Liver (tissue), 9 donors: ENCODE measurements around the gene PTPRS. TPM values are rescaled to one million over a fixed set of nuclear protein-coding genes. Genes with fewer than 3 reads are reported as not detected.

Source experiments
- DNase-seq: peaks from one replicate; pipeline ENCODE4 v3.0.0-alpha.2; 2017; ENCODE audit warnings: low spot score
- H3K27ac ChIP-seq, 2 donors: one replicate each; pipeline ENCODE4 v1.7.0; 2013; ENCODE audit warnings: inconsistent platforms in 2 of 2, low read length in 2 of 2, control low read depth in 1 of 2, low read depth in 1 of 2, mild to moderate bottlenecking in 1 of 2
- H3K27me3 ChIP-seq, 4 donors: one replicate each; pipeline versions ENCODE4 v1.6.1 to v1.7.0; 2013; ENCODE audit warnings: low read length in 3 of 4, inconsistent platforms in 1 of 4, mild to moderate bottlenecking in 1 of 4, moderate library complexity in 1 of 4; ENCODE audit not compliant: control insufficient read depth in 4 of 4, insufficient read depth in 4 of 4
- H3K36me3 ChIP-seq, 4 donors: one replicate each; pipeline versions ENCODE4 v1.6.1 to v1.7.0; 2013; ENCODE audit warnings: low read length in 3 of 4, mild to moderate bottlenecking in 3 of 4, low read depth in 1 of 4, moderate library complexity in 1 of 4; ENCODE audit not compliant: control insufficient read depth in 4 of 4, insufficient read depth in 3 of 4
- H3K4me1 ChIP-seq, 4 donors: one replicate each; pipeline versions ENCODE4 v1.6.1 to v1.7.0; 2013; ENCODE audit warnings: low read length in 3 of 4, mild to moderate bottlenecking in 3 of 4, moderate library complexity in 1 of 4; ENCODE audit not compliant: control insufficient read depth in 4 of 4, insufficient read depth in 4 of 4
- H3K4me3 ChIP-seq, 3 donors: one replicate each; pipeline versions ENCODE4 v1.6.1 to v1.7.0; 2013; ENCODE audit warnings: low read length in 3 of 3, control low read depth in 1 of 3, low read depth in 1 of 3, mild to moderate bottlenecking in 1 of 3
- H3K9ac ChIP-seq, 2 donors: one replicate each; pipeline ENCODE4 v1.7.0; 2013; ENCODE audit warnings: low read length in 2 of 2, mild to moderate bottlenecking in 2 of 2, moderate library complexity in 2 of 2, control low read depth in 1 of 2, low read depth in 1 of 2
- H3K9me3 ChIP-seq, 4 donors: one replicate each; pipeline versions ENCODE4 v1.6.1 to v1.7.0; 2013; ENCODE audit warnings: low read length in 3 of 4; ENCODE audit not compliant: control insufficient read depth in 4 of 4
- ATF3 ChIP-seq: IDR thresholded peaks from 2 replicates; pipeline ENCODE4 v1.6.1; 2016; ENCODE audit warnings: antibody characterized with exemption
- CTCF ChIP-seq: fragments of 150-350 bp; IDR thresholded peaks from 2 replicates; pipeline ENCODE4 v1.5.1; 2017; ENCODE audit warnings: improper control_type of control experiment, low read depth, low read length; ENCODE audit not compliant: missing input control
- EGR1 ChIP-seq, 2 donors: IDR thresholded peaks; 2 replicates each; pipeline ENCODE4 v1.6.1; 2016 to 2018; ENCODE audit warnings: antibody characterized with exemption in 2 of 2, low read depth in 2 of 2
- FOXA1 ChIP-seq: IDR thresholded peaks from 2 replicates; pipeline ENCODE4 v1.6.1; 2016; ENCODE audit warnings: antibody characterized with exemption
- FOXA2 ChIP-seq: IDR thresholded peaks from 2 replicates; pipeline ENCODE4 v1.6.1; 2016; ENCODE audit warnings: antibody characterized with exemption
- GABPA ChIP-seq, 2 donors: IDR thresholded peaks in 1 of 2; conservative IDR thresholded peaks in 1 of 2; 2 replicates each; pipeline ENCODE4 v1.6.1; 2016; ENCODE audit warnings: antibody characterized with exemption in 2 of 2, mild to moderate bottlenecking in 1 of 2, moderate library complexity in 1 of 2
- HNF4A ChIP-seq, 2 donors: conservative IDR thresholded peaks; 2 replicates each; pipeline ENCODE4 v1.6.1; 2016; ENCODE audit warnings: antibody characterized with exemption in 2 of 2, mild to moderate bottlenecking in 2 of 2
- HNF4G ChIP-seq: IDR thresholded peaks from 2 replicates; pipeline ENCODE4 v1.6.1; 2016; ENCODE audit warnings: antibody characterized with exemption
- JUND ChIP-seq, 2 donors: IDR thresholded peaks; 2 replicates each; pipeline ENCODE4 v1.6.1; 2016; ENCODE audit warnings: antibody characterized with exemption in 2 of 2
- MAX ChIP-seq: IDR thresholded peaks from 2 replicates; pipeline ENCODE4 v1.6.1; 2016; ENCODE audit warnings: antibody characterized with exemption
- NR2F2 ChIP-seq: IDR thresholded peaks from 2 replicates; pipeline ENCODE4 v1.6.1; 2016; ENCODE audit warnings: antibody characterized with exemption
- RAD21 ChIP-seq, 2 donors: IDR thresholded peaks; 2 replicates each; pipeline ENCODE4 v1.6.1; 2016; ENCODE audit warnings: antibody characterized with exemption in 2 of 2, mild to moderate bottlenecking in 2 of 2
- REST ChIP-seq: IDR thresholded peaks from 2 replicates; pipeline ENCODE4 v1.6.1; 2016; ENCODE audit warnings: antibody characterized with exemption, mild to moderate bottlenecking
- RXRA ChIP-seq, 2 donors: IDR thresholded peaks; 2 replicates each; pipeline ENCODE4 v1.6.1; 2017 to 2018; ENCODE audit warnings: antibody characterized with exemption in 2 of 2, mild to moderate bottlenecking in 1 of 2
- SP1 ChIP-seq: IDR thresholded peaks from 2 replicates; pipeline ENCODE4 v1.6.1; 2018; ENCODE audit warnings: antibody characterized with exemption, mild to moderate bottlenecking
- TAF1 ChIP-seq: conservative IDR thresholded peaks from 2 replicates; pipeline ENCODE4 v1.6.1; 2016; ENCODE audit warnings: antibody characterized with exemption, mild to moderate bottlenecking
- YY1 ChIP-seq: IDR thresholded peaks from 2 replicates; pipeline ENCODE4 v1.6.1; 2016; ENCODE audit warnings: antibody characterized with exemption, mild to moderate bottlenecking
- ZBTB33 ChIP-seq: IDR thresholded peaks from 2 replicates; pipeline ENCODE4 v1.6.1; 2016; ENCODE audit warnings: antibody characterized with exemption
- WGBS: extraction: QIAGEN DNeasy Blood & Tissue Kit; methylation state at CpG from one replicate; pipeline ENCODE4 v1.1.7; 2013; 5-methylcytosine and 5-hydroxymethylcytosine counted together
- polyA plus RNA-seq, 2 donors: library from polyadenylated mRNA; stranded (reverse) in 1 of 2; unstranded in 1 of 2; fragments of 200-250 nt in 1 of 2; fragments of >200 nt in 1 of 2; fragmentation: Nextera tagmentation in 1 of 2; extraction: Ambion mirVana in 1 of 2; gene quantifications; one replicate each; pipeline versions ENCODE4 v1.2.1 to v1.2.3, GENCODE V29; 2013 to 2015
- total RNA-seq, 2 donors: library from RNA; depleted of rRNA; stranded (reverse); fragments of >200 nt; gene quantifications; one replicate each; pipeline ENCODE4 v1.2.3, GENCODE V29; 2014
- donor health status: healthy.
- donor health status: healthy.
- donor health status: healthy.
- donor health status: healthy.
- donor health status: healthy.

The PTPRS gene
- total and polyA plus RNA-seq, 4 donors = 1.3 to 49.7 (median 20.2) TPM

- Histone ChIP-seq H3K27ac (no peak overlapping the region), H3K9ac (no peak overlapping the region), H3K4me3 (no peak overlapping the region), H3K9me3 (no peaks in the 10 kb centered on the region), H3K4me1 (no peaks in the 10 kb centered on the region), H3K36me3 (no peaks in the 10 kb centered on the region), H3K27me3 (peaks cover 0 to 2% (median 0%) of the 10 kb centered on the region in 4 donors)
- WGBS = 26% methylated on average over 17 of the region's 17 CpGs
- no peak for DNase-seq
- TF ChIP-seq MAX (no peak), CTCF (no peak), FOXA1 (no peak), HNF4A (conservative IDR thresholded peaks at IDR 0.05) (no peak), ATF3 (no peak), JUND (IDR thresholded peaks at IDR 0.05) (no peak), FOXA2 (no peak), REST (no peak), GABPA (IDR thresholded peaks at IDR 0.05 in 1 of 2, conservative IDR thresholded peaks at IDR 0.05 in 1 of 2) (no peak), NR2F2 (no peak), EGR1 (IDR thresholded peaks at IDR 0.05; ENCODE audit: low read depth in 2 of 2) (no peak), SP1 (no peak), RXRA (IDR thresholded peaks at IDR 0.05) (no peak), ZBTB33 (no peak), HNF4G (no peak), YY1 (no peak), TAF1 (no peak)
Observed at GRCh38 chr19:5313307-5313706, 27.3 kb downstream of the PTPRS start.

- H3K36me3 ChIP-seq = no peaks in the 10 kb centered on the region
- no peak overlapping the region for H3K27ac ChIP-seq
- no peaks in the 10 kb centered on the region for H3K9me3 ChIP-seq
- peaks cover 0 to 2% (median 0%) of the 10 kb centered on the region in 4 donors for H3K27me3 ChIP-seq
- H3K9ac ChIP-seq = no peak overlapping the region
- H3K4me3 ChIP-seq = no peak overlapping the region
- 96% methylated on average over 8 of the region's 8 CpGs for WGBS
- DNase-seq = no peak
- H3K4me1 ChIP-seq = no peaks in the 10 kb centered on the region
- TF ChIP-seq GABPA (IDR thresholded peaks at IDR 0.05 in 1 of 2, conservative IDR thresholded peaks at IDR 0.05 in 1 of 2) = no peak
- TF ChIP-seq SP1 = no peak
- no peak for TF ChIP-seq FOXA2
- TF ChIP-seq EGR1 (IDR thresholded peaks at IDR 0.05; ENCODE audit: low read depth in 2 of 2) = no peak
- no peak for TF ChIP-seq JUND (IDR thresholded peaks at IDR 0.05)
- TF ChIP-seq ZBTB33 = no peak
- no peak for TF ChIP-seq ATF3
- TF ChIP-seq HNF4A (conservative IDR thresholded peaks at IDR 0.05) = no peak
- TF ChIP-seq TAF1 = no peak
- TF ChIP-seq NR2F2 = no peak
- no peak for TF ChIP-seq FOXA1
- no peak for TF ChIP-seq RAD21 (IDR thresholded peaks at IDR 0.05)
- no peak for TF ChIP-seq RXRA (IDR thresholded peaks at IDR 0.05)
- no peak for TF ChIP-seq YY1
- no peak for TF ChIP-seq CTCF
Observed at GRCh38 chr19:5312058-5312457, 28.6 kb downstream of the PTPRS start.
